Measurements from ENCODE around the gene SPRR2F. TPM values are rescaled to one million over a fixed set of nuclear protein-coding genes. Genes with fewer than 3 reads are reported as not detected.

SPRR2F gene
- polyA plus RNA-seq, 3 donors from 2014 or later: not detected

Other genes starting within 250 kb of the SPRR2F start
- not detected for gene SMCP, start 235.2 kb downstream of the SPRR2F start, polyA plus RNA-seq
- gene IVL, start 205.0 kb downstream of the SPRR2F start, polyA plus RNA-seq: not detected
- gene SPRR5, start 166.3 kb downstream of the SPRR2F start, polyA plus RNA-seq: not detected
- gene SPRR4, start 142.9 kb downstream of the SPRR2F start, polyA plus RNA-seq: not detected
- gene SPRR1A, start 129.4 kb downstream of the SPRR2F start, polyA plus RNA-seq: not detected
- not detected for gene SPRR3, start 111.8 kb downstream of the SPRR2F start, polyA plus RNA-seq
- not detected for gene SPRR1B, start 82.3 kb downstream of the SPRR2F start, polyA plus RNA-seq
- not detected for gene SPRR2D, start 72.4 kb downstream of the SPRR2F start, polyA plus RNA-seq
- gene SPRR2A, start 56.0 kb downstream of the SPRR2F start, polyA plus RNA-seq: not detected
- not detected for gene SPRR2B, start 41.9 kb downstream of the SPRR2F start, polyA plus RNA-seq
- not detected for gene SPRR2E, start 19.0 kb downstream of the SPRR2F start, polyA plus RNA-seq
- not detected for gene SPRR2G, start 37.4 kb upstream of the SPRR2F start, polyA plus RNA-seq
- gene LELP1, start 89.9 kb upstream of the SPRR2F start, polyA plus RNA-seq: not detected
- gene PRR9, start 104.1 kb upstream of the SPRR2F start, polyA plus RNA-seq: not detected
- gene LORICRIN, start 146.2 kb upstream of the SPRR2F start, polyA plus RNA-seq: not detected
- gene PGLYRP3, start 199.4 kb upstream of the SPRR2F start, polyA plus RNA-seq: not detected
- not detected for gene PGLYRP4, start 235.3 kb upstream of the SPRR2F start, polyA plus RNA-seq
- 100 to 1,000 TPM in 1 of 3 donors, 10 to 100 TPM in 2; 38.1 to 109 (median 86.0) TPM for gene S100A9, start 244.3 kb upstream of the SPRR2F start, polyA plus RNA-seq